ENCODE measurements around the gene SLC6A2.

GRCh38 chr16:55713103-55713502, 57.3 kb downstream of the SLC6A2 start:
- TF ChIP-seq, protein P1, sequence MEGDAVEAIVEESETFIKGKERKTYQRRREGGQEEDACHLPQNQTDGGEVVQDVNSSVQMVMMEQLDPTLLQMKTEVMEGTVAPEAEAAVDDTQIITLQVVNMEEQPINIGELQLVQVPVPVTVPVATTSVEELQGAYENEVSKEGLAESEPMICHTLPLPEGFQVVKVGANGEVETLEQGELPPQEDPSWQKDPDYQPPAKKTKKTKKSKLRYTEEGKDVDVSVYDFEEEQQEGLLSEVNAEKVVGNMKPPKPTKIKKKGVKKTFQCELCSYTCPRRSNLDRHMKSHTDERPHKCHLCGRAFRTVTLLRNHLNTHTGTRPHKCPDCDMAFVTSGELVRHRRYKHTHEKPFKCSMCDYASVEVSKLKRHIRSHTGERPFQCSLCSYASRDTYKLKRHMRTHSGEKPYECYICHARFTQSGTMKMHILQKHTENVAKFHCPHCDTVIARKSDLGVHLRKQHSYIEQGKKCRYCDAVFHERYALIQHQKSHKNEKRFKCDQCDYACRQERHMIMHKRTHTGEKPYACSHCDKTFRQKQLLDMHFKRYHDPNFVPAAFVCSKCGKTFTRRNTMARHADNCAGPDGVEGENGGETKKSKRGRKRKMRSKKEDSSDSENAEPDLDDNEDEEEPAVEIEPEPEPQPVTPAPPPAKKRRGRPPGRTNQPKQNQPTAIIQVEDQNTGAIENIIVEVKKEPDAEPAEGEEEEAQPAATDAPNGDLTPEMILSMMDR (IDR thresholded peaks at IDR 0.05): no peak
- no peak for TF ChIP-seq POLR2AphosphoS5 (IDR thresholded peaks at IDR 0.05)
